K562 (cell line): Measurements from ENCODE around the gene RNF214.

Source experiments
- EP300 ChIP-seq: IDR thresholded peaks from 2 replicates; pipeline ENCODE4 v1.6.1; 2012; ENCODE audit warnings: low read length, improper control_type of control experiment
- ILK ChIP-seq: fragments of 450-650 bp; IDR thresholded peaks from 2 replicates; pipeline ENCODE4 v1.6.1; 2016; ENCODE audit warnings: missing genetic modification characterization, low read depth, mild to moderate bottlenecking, missing compliant biosample characterization, moderate library complexity, borderline replicate concordance
- JUND ChIP-seq, 2 experiments: IDR thresholded peaks; 2 replicates in 1 of 2; 3 replicates in 1 of 2; pipeline ENCODE4 v1.6.1; 2011; ENCODE audit warnings: borderline replicate concordance in 2 of 2, low read depth in 2 of 2, low read length in 2 of 2, improper control_type of control experiment in 1 of 2, missing biosample characterization in 1 of 2, missing genetic modification characterization in 1 of 2, missing genetic modification reagents in 1 of 2
- MYBL2 ChIP-seq, 2 experiments: fragments of 450-650 bp in 1 of 2; sonication (generic) in 1 of 2; formaldehyde crosslinking in 1 of 2; IDR thresholded peaks; 2 replicates each; pipeline versions ENCODE4 v1.6.1 to v1.8.1; 2017 to 2022; ENCODE audit warnings: borderline replicate concordance in 1 of 2, inconsistent platforms in 1 of 2, low read depth in 1 of 2, mild to moderate bottlenecking in 1 of 2, missing genetic modification reagents in 1 of 2, moderate library complexity in 1 of 2
- NRF1 ChIP-seq, 2 experiments: fragments of 450-650 bp; IDR thresholded peaks in 1 of 2; conservative IDR thresholded peaks in 1 of 2; 2 replicates each; pipeline ENCODE4 v1.6.1; 2014; ENCODE audit warnings: mild to moderate bottlenecking in 2 of 2
- TAF1 ChIP-seq: IDR thresholded peaks from 2 replicates; pipeline ENCODE4 v1.6.1; 2011; ENCODE audit warnings: mild to moderate bottlenecking, low read length, moderate library complexity; ENCODE audit not compliant: insufficient read depth, control insufficient read depth, severe bottlenecking; ENCODE audit errors: extremely low read depth
- ZNF133 ChIP-seq: fragments of 250-450 bp; sonication (Bioruptor Pico); IDR thresholded peaks from 2 replicates; pipeline ENCODE4 v1.4.0; 2020; ENCODE audit warnings: mild to moderate bottlenecking

DNA sequence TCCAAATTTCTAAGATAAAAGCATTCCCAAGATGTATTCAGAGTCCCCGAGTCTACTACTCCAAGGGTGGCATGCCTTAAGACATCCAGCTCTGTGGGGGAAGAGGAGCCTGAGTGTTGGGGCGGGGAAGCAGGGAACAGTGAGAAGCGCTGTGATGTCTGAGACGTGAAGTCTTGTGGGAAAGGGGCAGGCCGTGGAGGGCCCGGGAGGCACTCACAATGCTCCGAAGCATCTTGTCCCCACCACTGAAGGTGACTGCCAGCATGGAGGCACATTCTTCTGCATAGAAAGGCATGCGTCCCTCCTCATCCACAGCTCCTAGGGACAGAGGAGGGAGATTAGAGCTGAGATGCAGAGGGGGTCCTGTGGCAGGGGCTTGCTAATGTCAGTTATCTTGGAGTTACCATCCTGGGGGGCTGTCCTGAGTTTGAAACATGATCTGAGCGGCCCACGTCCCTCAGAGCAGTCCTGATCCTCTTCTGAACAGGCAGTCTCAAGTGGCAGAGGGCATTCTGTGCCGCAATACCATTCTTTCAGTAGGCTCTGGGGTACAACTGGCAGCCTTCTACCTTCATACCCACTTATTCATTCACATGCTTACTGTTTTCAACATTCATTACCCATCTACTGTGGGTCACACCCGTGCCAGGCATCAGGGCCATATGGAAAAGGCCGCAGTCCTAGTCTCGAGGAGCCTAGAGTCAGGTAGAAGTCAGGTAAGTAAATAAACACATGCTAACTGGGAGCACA is 9.3 kb upstream of the RNF214 start:
- no peak for TF ChIP-seq TAF1
- TF ChIP-seq JUND (IDR thresholded peaks at IDR 0.05; ENCODE audit: borderline replicate concordance, low read depth, low read length), result no peak
- TF ChIP-seq JUND (tag; IDR thresholded peaks at IDR 0.05; ENCODE audit: borderline replicate concordance, low read depth, low read length), result no peak
- no peak for TF ChIP-seq MYBL2 (IDR thresholded peaks at IDR 0.05; ENCODE audit: low read depth)
- TF ChIP-seq MYBL2 (CRISPR knock-in tag; IDR thresholded peaks at IDR 0.05; ENCODE audit: borderline replicate concordance), result no peak
- TF ChIP-seq NRF1 (conservative IDR thresholded peaks at IDR 0.05 in 1 of 2, IDR thresholded peaks at IDR 0.05 in 1 of 2), result no peak
- TF ChIP-seq EP300, result no peak
- no peak for TF ChIP-seq ILK (tag)
- TF ChIP-seq ZNF133 (CRISPR knock-in tag), result no peak
